Muscle of back (tissue), 11 donors: ENCODE measurements around the gene C8B. TPM values are rescaled to one million over a fixed set of nuclear protein-coding genes. Genes with fewer than 3 reads are reported as not detected.

Experiments used
- DNase-seq, 3 donors: peaks; one replicate each; pipeline versions ENCODE4 v3.0.0 to v3.0.0-alpha.2; 2013
- polyA plus RNA-seq, 10 donors: library from polyadenylated mRNA; unstranded; fragments of 120-200 nt; gene quantifications; one replicate each; pipeline ENCODE4 v1.2.1, GENCODE V29; 2013; ENCODE audit not compliant: insufficient read length in 10 of 10

C8B gene
- polyA plus RNA-seq, 10 donors: not detected

DNA sequence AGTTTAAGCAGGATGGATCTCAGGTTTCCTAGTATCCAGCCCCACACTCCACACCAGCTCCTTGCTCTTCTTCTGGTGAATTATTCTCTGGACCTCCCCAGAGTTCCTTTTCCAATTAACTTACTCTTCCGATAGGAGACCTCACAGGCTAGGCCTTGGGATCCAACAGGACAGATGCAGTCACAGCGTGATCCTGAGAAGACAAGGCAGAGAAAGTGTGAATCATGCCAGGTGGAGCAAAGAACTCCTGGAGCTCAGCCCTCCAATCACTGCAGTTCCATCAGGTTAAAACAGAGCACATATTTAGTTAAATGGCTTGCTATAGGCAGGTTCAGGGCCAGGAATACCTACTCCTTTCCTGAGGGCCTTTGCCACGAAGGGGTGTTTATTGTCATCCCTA lies 34.1 kb downstream of the C8B start:
- DNase-seq: no peak

DNA sequence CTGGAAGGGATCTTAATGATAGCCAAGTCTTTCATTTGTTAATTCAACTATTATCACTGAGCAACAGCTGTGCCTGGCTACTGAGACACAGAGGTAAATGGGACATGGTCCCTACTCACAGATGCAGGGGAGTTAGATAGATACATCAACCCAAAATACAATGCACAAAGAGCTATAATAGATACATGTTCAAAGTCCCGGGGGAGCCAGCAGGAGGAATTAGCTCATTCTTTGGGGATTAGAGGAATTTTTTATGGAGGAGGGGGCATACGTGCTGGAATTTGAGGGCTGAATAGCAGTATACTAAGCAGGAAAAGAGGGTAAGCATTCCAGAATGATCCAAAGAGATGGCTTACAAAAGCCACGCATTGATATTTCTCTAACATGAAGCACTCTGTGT lies 34.6 kb downstream of the C8B start:
- no peak for DNase-seq

DNA sequence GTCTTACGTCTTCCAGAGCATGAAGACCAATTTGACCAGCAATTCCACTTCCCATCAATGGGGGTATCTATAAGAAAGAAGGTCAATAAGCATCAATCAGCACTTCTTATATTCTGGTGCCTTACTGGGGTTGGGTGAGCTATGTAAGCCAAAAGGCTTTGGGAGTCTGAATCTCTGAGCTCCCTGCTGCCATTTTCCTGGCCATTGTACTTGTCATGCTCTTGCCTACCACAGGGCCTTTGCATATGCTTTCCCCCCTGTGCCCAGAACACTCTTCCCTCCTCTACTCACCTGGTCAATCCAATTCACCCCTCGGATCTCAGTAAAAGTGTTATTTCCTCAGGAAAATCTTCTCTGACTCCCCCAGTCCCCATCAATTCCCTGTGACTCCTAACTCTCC lies 36.3 kb downstream of the C8B start:
- DNase-seq: no peak

DNA sequence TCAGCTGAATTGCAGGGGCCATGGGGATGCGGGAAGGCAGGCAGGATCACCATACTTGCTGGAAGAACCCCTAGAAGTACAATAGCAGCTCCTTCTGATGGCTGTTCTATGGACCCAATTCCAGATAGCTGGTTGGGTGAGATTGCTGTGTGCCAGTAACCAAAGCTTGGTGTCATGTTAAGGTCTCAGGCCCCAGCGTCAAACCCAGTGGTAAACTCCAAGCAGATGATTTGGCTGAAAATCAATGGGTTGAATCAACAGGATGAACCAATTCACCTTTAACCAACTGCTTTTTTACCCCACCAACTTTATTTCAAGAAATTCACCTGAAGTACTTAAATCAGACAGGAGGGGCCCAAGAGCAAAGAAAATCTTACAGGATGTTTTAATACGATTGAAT lies 37.8 kb downstream of the C8B start:
- DNase-seq: no peak

DNA sequence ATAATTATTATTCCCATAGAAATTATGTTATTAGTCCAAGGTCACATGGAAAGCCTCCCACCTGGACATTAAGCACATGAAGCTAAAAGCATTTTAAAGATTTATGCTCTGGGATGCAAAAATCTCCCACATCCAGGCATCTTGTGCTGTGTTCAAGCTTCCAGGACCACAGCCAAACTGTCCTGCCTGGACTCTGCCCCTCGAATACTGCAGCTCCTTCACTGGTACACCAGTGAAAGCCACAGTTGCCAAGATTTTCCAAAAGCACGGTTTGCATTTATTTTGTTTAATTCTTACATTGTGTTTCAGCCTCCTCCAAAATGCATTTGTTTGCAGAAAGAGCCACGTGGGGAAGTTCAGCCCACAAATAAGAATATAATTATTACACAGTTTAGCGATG lies 38.6 kb downstream of the C8B start:
- no peak for DNase-seq

- DNase-seq: no peak
These were observed 40.6 kb downstream of the C8B start for GRCh38 chr1:56925193-56925592.

- DNase-seq: no peak
These were observed 41.7 kb downstream of the C8B start for GRCh38 chr1:56924116-56924515.

- no peak for DNase-seq
These were observed 42.6 kb downstream of the C8B start for GRCh38 chr1:56923201-56923600.

GRCh38 chr1:56922507-56922906 lies 43.3 kb downstream of the C8B start:
- DNase-seq: no peak

DNA sequence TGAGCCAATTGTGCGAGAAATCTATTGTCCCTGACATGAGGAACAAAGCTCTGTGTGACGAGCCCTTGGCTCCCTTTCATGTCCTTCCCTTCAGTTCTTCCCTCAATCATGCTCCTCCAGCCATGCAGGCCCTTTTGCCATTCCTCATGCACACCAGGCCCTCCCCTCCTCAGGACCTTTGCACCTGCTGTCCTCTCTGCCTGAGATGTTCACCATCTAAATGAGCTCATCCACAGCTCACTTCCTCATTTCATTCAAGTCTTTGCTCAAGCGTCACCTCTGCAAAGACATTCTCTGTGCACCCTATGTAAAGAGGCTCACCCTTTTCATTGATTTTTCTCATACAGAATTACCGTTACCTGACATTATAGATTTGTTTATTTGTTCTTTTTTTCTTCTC lies 43.7 kb downstream of the C8B start:
- DNase-seq: no peak

GRCh38 chr1:56921479-56921878 lies 44.3 kb downstream of the C8B start:
- peak in 1 of 3 donors; percentile 28 for DNase-seq

DNA sequence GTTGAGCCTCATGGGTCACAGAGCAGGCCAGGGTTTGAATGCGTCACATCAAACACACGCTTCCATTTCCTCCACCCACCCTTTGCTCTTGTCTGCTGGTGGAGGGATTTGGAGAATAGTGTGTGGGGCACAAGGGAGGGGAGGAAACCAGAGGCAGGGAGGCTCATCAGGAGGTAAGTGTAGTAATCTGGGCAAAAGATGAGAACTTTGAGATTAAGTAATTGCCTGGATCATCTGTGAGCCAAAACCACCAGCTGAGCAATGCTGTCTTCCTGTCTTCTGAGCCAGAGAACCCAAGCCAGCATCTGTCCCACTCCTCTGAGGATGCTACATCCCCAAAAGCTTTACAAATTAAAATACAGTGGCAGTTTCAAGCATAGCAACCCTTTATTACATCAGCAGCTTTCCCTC lies 45.2 kb downstream of the C8B start:
- DNase-seq: peak in 1 of 3 donors; percentile 50

DNA sequence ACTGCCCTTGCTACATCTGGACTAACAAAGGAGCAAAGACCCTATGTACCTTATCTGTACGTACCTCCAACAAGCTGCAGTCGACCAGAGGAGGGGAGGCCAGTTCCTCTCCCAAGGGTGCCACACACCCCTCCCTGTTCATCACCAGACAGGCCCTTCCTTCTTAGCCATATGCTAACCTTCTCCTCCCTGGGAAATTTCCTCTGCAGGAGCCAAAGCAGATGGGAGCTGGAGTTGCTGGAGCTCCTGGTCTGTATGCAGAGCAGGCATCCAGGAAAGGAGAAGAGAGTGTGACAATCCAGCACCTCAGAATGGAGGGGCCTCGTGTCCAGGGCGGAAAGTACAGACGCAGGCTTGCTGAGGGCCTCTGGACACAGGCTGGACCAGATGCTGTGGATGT lies 48.5 kb downstream of the C8B start:
- DNase-seq: peak in 1 of 3 donors; percentile 44

- DNase-seq: no peak
These were observed 49.2 kb downstream of the C8B start for GRCh38 chr1:56916630-56917029.

- no peak for DNase-seq
These were observed 49.9 kb downstream of the C8B start for GRCh38 chr1:56915960-56916359.

GRCh38 chr1:56912325-56912724 lies 53.5 kb downstream of the C8B start:
- no peak for DNase-seq

- peak in 1 of 3 donors; percentile 76 for DNase-seq
These were observed 54.5 kb downstream of the C8B start for GRCh38 chr1:56911098-56911938.

DNA sequence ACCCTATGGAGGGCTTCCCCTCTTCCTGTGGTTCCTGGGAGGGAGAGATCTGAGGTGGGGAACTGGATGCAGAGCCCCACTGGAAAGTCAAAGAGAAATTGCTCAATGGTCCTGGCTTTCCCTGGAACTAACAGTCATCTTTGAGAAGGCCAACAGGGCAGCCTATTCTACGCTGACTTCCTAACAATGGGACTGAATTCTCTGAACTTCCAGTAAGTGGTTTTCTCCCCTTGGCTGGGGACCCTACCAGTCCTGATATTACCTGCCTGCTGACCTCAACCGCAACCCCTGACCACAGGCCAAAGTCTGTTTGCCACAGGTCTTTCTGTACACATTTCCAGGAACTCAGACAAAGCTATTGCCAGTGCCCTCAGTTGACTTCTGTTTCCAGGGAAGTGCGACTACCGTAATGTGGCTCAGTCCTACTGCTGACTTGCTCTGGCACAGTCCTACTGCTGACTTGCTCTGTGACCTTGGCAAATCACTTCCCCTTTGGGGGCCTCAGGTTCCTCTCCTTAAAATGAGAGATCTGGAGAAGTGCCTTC lies 55.3 kb downstream of the C8B start:
- DNase-seq: no peak

DNA sequence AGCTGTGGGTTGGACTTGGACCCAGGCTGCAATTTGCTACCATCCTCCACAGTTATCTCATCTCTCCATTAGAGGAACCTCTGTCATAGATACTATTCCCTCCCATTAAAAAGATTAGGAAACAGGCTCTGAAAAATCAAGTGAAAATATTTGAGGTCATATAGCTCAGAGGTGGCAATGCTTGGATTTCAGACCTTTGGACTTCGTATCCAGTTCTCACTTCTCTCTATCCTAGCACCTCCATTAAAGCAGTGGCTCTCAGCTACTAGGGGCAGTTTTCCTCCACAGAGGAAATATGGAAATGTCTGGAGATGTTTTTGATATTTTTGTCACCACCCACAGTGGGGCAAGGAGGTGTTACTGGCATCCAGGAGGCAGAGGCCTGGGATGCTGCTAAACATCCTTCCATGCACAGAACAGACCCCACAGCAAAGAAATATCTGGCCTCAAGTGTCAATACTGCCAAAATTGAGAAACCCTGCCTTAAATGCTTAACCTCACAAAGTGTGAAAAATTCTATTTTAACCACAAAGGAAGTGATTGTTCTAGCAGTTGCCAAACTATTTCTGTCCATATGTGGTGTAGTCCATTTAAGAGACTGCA lies 57.1 kb downstream of the C8B start:
- DNase-seq: peak in 1 of 3 donors; percentile 57

DNA sequence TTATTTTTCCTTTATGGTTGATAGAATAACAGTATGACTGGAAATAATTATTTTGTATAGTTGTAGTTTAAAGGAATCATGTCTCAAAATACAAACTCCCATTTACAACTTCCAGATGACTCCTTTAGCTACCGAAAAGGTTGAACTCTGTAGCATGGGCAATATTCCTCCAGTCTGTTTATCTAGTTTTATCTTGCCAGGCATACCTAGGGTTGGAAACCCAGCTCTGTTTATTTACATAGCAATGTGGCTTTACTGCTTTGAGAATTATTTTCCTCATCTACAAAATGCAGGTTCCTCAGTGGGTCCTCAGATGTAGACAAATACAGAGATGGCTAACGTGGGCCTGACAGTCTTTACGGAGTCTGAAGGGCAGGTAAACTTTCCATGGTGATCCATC lies 60.1 kb downstream of the C8B start:
- DNase-seq: no peak

DNA sequence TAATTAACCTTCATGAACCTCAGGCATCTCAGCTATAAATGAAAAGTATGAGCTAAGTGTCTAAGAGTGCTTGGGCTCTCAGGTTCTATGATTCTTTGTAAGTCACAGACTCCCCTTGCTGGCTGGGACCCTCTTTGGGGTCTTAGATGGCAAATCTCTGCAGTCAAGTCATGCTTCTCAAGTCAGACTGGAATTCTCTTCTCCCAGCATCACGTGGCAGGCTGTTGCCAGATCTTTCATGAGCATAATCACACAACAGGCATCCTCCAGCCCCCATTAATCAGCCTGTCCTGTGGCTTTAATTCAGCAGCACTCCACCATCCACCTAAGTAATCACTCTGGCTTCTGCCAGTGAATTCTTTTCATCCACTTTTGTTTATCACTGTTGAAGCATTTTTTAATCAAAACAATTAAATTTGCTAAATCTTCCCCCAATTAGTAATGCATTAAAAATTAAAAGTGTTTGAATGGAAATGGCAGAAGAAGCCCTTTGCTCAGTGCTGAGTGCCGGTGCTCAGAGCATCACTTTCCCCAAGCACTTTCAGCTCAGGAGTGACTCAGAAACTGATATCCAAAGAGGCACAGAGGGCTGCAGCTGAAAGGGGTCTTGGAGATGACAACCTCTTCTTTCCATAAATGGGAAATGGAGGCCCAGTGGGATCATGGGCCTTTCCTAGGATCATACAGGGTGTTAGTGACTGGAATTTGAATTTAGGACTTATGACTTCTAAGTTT lies 61.0 kb downstream of the C8B start:
- DNase-seq: no peak

DNA sequence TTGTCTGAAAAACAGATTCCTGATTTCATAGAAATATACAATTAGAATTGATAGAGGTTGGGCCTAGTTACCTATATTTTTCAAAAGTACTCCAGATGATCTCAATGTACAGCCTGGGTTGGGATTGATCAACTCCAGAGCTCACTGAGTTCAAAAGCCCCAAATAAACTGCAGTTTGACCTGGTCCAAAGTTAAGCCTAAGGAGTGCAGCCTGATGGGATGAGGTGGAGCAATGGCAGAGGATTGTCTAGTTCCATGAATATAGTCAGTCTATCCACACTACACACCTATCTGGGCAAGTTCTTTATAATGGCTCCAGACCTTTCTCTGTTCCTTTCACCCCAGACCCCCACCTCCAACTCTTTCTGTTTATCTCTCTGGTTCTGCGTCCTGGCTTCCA lies 62.0 kb downstream of the C8B start:
- no peak for DNase-seq

DNA sequence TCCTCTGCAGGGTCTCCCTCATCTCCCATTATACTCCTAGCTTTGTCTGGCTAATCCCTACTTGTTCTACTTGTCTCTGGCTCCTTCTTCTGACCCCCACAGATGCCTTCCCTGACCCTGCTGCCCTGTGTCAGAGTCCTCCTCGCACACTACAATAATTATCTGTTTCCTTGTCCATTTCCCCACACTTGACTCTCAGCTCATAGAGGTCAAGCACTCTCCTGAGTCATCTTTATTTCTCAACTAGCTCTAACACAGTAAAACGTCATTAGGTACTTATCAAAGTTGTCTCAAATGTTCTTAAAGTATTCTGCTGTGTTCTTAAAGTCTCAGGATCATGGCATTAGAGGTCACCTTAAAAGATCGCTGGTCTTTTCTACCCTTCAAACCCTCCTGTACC lies 64.1 kb downstream of the C8B start:
- DNase-seq: no peak
